Adrenal gland (tissue), 5 donors: ENCODE measurements around the gene ZNF311.

Source experiments
- POLR2A ChIP-seq, 2 donors: fragments of 450-650 bp; IDR thresholded peaks; one replicate each; pipeline ENCODE4 v1.6.1; 2017; ENCODE audit warnings: antibody characterized with exemption in 2 of 2, mild to moderate bottlenecking in 2 of 2, moderate library complexity in 1 of 2
- TF ChIP-seq, protein P1 (sequence below), 6 experiments: fragments of 450-650 bp in 4 of 6; fragments of 200-600 bp in 2 of 6; sonication (generic) in 1 of 6; IDR thresholded peaks; 1 replicate in 5 of 6; 2 replicates in 1 of 6; pipeline versions ENCODE4 v1.5.1 to v1.8.0; 2016 to 2021; ENCODE audit warnings: antibody characterized with exemption in 6 of 6, mild to moderate bottlenecking in 2 of 6, moderate library complexity in 1 of 6
- donor health status: DM: no; HTN: no; CAD: no.

DNA sequence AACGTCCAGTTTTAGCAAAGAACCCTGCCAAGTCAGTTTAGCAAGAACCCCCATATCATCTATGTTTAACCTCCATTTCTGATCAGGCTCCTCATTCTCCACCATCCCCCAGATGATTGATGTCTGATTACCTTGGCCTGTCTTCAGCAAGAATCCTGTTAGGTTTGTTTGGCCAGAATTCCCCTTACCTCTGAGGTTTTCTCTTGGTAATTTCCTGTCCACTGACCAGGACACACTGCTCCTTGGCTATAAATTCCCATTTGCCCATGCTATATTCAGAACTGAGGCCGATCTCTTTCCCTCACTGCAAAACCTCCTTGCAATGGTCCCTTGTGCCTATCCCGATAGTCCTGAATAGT is 27.0 kb downstream of the ZNF311 start:
- TF ChIP-seq, protein P1, sequence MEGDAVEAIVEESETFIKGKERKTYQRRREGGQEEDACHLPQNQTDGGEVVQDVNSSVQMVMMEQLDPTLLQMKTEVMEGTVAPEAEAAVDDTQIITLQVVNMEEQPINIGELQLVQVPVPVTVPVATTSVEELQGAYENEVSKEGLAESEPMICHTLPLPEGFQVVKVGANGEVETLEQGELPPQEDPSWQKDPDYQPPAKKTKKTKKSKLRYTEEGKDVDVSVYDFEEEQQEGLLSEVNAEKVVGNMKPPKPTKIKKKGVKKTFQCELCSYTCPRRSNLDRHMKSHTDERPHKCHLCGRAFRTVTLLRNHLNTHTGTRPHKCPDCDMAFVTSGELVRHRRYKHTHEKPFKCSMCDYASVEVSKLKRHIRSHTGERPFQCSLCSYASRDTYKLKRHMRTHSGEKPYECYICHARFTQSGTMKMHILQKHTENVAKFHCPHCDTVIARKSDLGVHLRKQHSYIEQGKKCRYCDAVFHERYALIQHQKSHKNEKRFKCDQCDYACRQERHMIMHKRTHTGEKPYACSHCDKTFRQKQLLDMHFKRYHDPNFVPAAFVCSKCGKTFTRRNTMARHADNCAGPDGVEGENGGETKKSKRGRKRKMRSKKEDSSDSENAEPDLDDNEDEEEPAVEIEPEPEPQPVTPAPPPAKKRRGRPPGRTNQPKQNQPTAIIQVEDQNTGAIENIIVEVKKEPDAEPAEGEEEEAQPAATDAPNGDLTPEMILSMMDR (IDR thresholded peaks at IDR 0.05) = no peak
- no peak for TF ChIP-seq POLR2A (IDR thresholded peaks at IDR 0.05)
